Liver (tissue), 9 donors: ENCODE data around the gene CRAT. TPM values are rescaled to one million over a fixed set of nuclear protein-coding genes. Genes with fewer than 3 reads are reported as not detected.
A peak's percentile ranks its signal among the peaks of the same experiment; 100 is the strongest.

Source experiments
- DNase-seq: peaks from one replicate; pipeline ENCODE4 v3.0.0-alpha.2; 2017; ENCODE audit warnings: low spot score
- H3K27ac ChIP-seq, 2 donors: one replicate each; pipeline ENCODE4 v1.7.0; 2013; ENCODE audit warnings: inconsistent platforms in 2 of 2, low read length in 2 of 2, control low read depth in 1 of 2, low read depth in 1 of 2, mild to moderate bottlenecking in 1 of 2
- H3K27me3 ChIP-seq, 4 donors: one replicate each; pipeline versions ENCODE4 v1.6.1 to v1.7.0; 2013; ENCODE audit warnings: low read length in 3 of 4, inconsistent platforms in 1 of 4, mild to moderate bottlenecking in 1 of 4, moderate library complexity in 1 of 4; ENCODE audit not compliant: control insufficient read depth in 4 of 4, insufficient read depth in 4 of 4
- H3K36me3 ChIP-seq, 4 donors: one replicate each; pipeline versions ENCODE4 v1.6.1 to v1.7.0; 2013; ENCODE audit warnings: low read length in 3 of 4, mild to moderate bottlenecking in 3 of 4, low read depth in 1 of 4, moderate library complexity in 1 of 4; ENCODE audit not compliant: control insufficient read depth in 4 of 4, insufficient read depth in 3 of 4
- H3K4me1 ChIP-seq, 4 donors: one replicate each; pipeline versions ENCODE4 v1.6.1 to v1.7.0; 2013; ENCODE audit warnings: low read length in 3 of 4, mild to moderate bottlenecking in 3 of 4, moderate library complexity in 1 of 4; ENCODE audit not compliant: control insufficient read depth in 4 of 4, insufficient read depth in 4 of 4
- H3K4me3 ChIP-seq, 3 donors: one replicate each; pipeline versions ENCODE4 v1.6.1 to v1.7.0; 2013; ENCODE audit warnings: low read length in 3 of 3, control low read depth in 1 of 3, low read depth in 1 of 3, mild to moderate bottlenecking in 1 of 3
- H3K9ac ChIP-seq, 2 donors: one replicate each; pipeline ENCODE4 v1.7.0; 2013; ENCODE audit warnings: low read length in 2 of 2, mild to moderate bottlenecking in 2 of 2, moderate library complexity in 2 of 2, control low read depth in 1 of 2, low read depth in 1 of 2
- H3K9me3 ChIP-seq, 4 donors: one replicate each; pipeline versions ENCODE4 v1.6.1 to v1.7.0; 2013; ENCODE audit warnings: low read length in 3 of 4; ENCODE audit not compliant: control insufficient read depth in 4 of 4
- ATF3 ChIP-seq: IDR thresholded peaks from 2 replicates; pipeline ENCODE4 v1.6.1; 2016; ENCODE audit warnings: antibody characterized with exemption
- EGR1 ChIP-seq, 2 donors: IDR thresholded peaks; 2 replicates each; pipeline ENCODE4 v1.6.1; 2016 to 2018; ENCODE audit warnings: antibody characterized with exemption in 2 of 2, low read depth in 2 of 2
- FOXA1 ChIP-seq: IDR thresholded peaks from 2 replicates; pipeline ENCODE4 v1.6.1; 2016; ENCODE audit warnings: antibody characterized with exemption
- FOXA2 ChIP-seq: IDR thresholded peaks from 2 replicates; pipeline ENCODE4 v1.6.1; 2016; ENCODE audit warnings: antibody characterized with exemption
- GABPA ChIP-seq, 2 donors: IDR thresholded peaks in 1 of 2; conservative IDR thresholded peaks in 1 of 2; 2 replicates each; pipeline ENCODE4 v1.6.1; 2016; ENCODE audit warnings: antibody characterized with exemption in 2 of 2, mild to moderate bottlenecking in 1 of 2, moderate library complexity in 1 of 2
- HNF4A ChIP-seq, 2 donors: conservative IDR thresholded peaks; 2 replicates each; pipeline ENCODE4 v1.6.1; 2016; ENCODE audit warnings: antibody characterized with exemption in 2 of 2, mild to moderate bottlenecking in 2 of 2
- HNF4G ChIP-seq: IDR thresholded peaks from 2 replicates; pipeline ENCODE4 v1.6.1; 2016; ENCODE audit warnings: antibody characterized with exemption
- JUND ChIP-seq, 2 donors: IDR thresholded peaks; 2 replicates each; pipeline ENCODE4 v1.6.1; 2016; ENCODE audit warnings: antibody characterized with exemption in 2 of 2
- NR2F2 ChIP-seq: IDR thresholded peaks from 2 replicates; pipeline ENCODE4 v1.6.1; 2016; ENCODE audit warnings: antibody characterized with exemption
- REST ChIP-seq: IDR thresholded peaks from 2 replicates; pipeline ENCODE4 v1.6.1; 2016; ENCODE audit warnings: antibody characterized with exemption, mild to moderate bottlenecking
- RXRA ChIP-seq, 2 donors: IDR thresholded peaks; 2 replicates each; pipeline ENCODE4 v1.6.1; 2017 to 2018; ENCODE audit warnings: antibody characterized with exemption in 2 of 2, mild to moderate bottlenecking in 1 of 2
- SP1 ChIP-seq: IDR thresholded peaks from 2 replicates; pipeline ENCODE4 v1.6.1; 2018; ENCODE audit warnings: antibody characterized with exemption, mild to moderate bottlenecking
- TAF1 ChIP-seq: conservative IDR thresholded peaks from 2 replicates; pipeline ENCODE4 v1.6.1; 2016; ENCODE audit warnings: antibody characterized with exemption, mild to moderate bottlenecking
- YY1 ChIP-seq: IDR thresholded peaks from 2 replicates; pipeline ENCODE4 v1.6.1; 2016; ENCODE audit warnings: antibody characterized with exemption, mild to moderate bottlenecking
- WGBS: extraction: QIAGEN DNeasy Blood & Tissue Kit; methylation state at CpG from one replicate; pipeline ENCODE4 v1.1.7; 2013; 5-methylcytosine and 5-hydroxymethylcytosine counted together
- polyA plus RNA-seq, 2 donors: library from polyadenylated mRNA; stranded (reverse) in 1 of 2; unstranded in 1 of 2; fragments of 200-250 nt in 1 of 2; fragments of >200 nt in 1 of 2; fragmentation: Nextera tagmentation in 1 of 2; extraction: Ambion mirVana in 1 of 2; gene quantifications; one replicate each; pipeline versions ENCODE4 v1.2.1 to v1.2.3, GENCODE V29; 2013 to 2015
- total RNA-seq, 2 donors: library from RNA; depleted of rRNA; stranded (reverse); fragments of >200 nt; gene quantifications; one replicate each; pipeline ENCODE4 v1.2.3, GENCODE V29; 2014
- TF ChIP-seq, protein P1 (sequence below): fragments of 150-350 bp; IDR thresholded peaks from 2 replicates; pipeline ENCODE4 v1.5.1; 2017; ENCODE audit warnings: improper control_type of control experiment, low read depth, low read length; ENCODE audit not compliant: missing input control
- TF ChIP-seq, protein P2 (sequence below): IDR thresholded peaks from 2 replicates; pipeline ENCODE4 v1.6.1; 2016; ENCODE audit warnings: antibody characterized with exemption
- donor health status: healthy.
- donor health status: healthy.
- donor health status: healthy.
- donor health status: healthy.
- donor health status: healthy.

The CRAT gene
- total and polyA plus RNA-seq, 4 donors = 33.8 to 121 (median 89.1) TPM

- Histone ChIP-seq H3K27me3 (no peaks in the 10 kb centered on the region), H3K36me3 (peaks cover 0 to 5% (median 1%) of the 10 kb centered on the region in 4 donors), H3K9ac (peak overlapping the region; percentile 8 to 68), H3K4me1 (peaks cover 15 to 64% (median 47%) of the 10 kb centered on the region in 4 donors), H3K9me3 (no peaks in the 10 kb centered on the region), H3K4me3 (no peak overlapping the region), H3K27ac (peak overlapping the region; percentile 98)
- DNase-seq = no peak
- TF ChIP-seq HNF4G (no peak), ATF3 (no peak), RXRA (IDR thresholded peaks at IDR 0.05) (no peak), SP1 (no peak), HNF4A (conservative IDR thresholded peaks at IDR 0.05) (no peak), FOXA1 (no peak)
- 64% methylated on average over 9 of the region's 9 CpGs for WGBS
Measured at GRCh38 chr9:129138144-129138462, 27.5 kb upstream of the CRAT start.

- no peak for DNase-seq
- peak overlapping the region in 1 of 2 donors; percentile 68 for H3K9ac ChIP-seq
Measured at GRCh38 chr9:129137292-129138143, 26.9 kb upstream of the CRAT start.

DNA sequence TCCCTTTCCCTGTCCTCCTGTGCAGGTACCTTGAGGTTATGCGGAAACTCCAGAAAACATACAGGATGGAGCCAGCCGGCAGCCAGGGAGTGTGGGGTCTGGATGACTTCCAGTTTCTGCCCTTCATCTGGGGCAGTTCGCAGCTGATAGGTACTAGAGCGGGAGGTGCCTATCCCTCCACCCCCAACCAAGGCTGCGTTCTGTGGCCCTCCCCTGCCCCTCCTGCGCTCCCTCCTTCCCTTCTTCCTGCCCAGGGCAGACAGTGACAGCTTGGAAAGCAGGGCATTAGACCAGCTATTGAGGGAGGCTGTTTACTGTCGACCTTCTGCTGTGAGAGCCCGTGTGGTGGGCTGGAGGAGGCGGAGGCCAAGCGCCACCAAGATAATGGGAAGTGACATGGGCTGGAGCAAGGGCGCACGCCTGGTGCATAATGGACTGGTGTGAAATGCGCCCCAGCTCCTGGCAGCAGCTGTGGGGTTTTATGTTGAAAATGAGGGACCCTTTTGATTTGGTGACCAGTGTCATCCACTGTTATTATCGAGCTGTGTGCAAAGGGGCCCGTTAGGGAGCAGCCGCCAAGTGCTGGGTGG is 25.9 kb upstream of the CRAT start:
- DNase-seq = no peak
- peaks cover 11 to 53% (median 36%) of the 10 kb centered on the region in 4 donors for H3K4me1 ChIP-seq
- H3K36me3 ChIP-seq = peaks cover 0 to 5% (median 2%) of the 10 kb centered on the region in 4 donors
- WGBS = 84% methylated on average over 16 of the region's 16 CpGs
- H3K27me3 ChIP-seq = no peaks in the 10 kb centered on the region
- H3K9ac ChIP-seq = peak overlapping the region in 1 of 2 donors; percentile 18
- no peak overlapping the region for H3K4me3 ChIP-seq
- H3K9me3 ChIP-seq = no peaks in the 10 kb centered on the region
- peak overlapping the region; percentile 98 for H3K27ac ChIP-seq
- TF ChIP-seq GABPA (IDR thresholded peaks at IDR 0.05 in 1 of 2, conservative IDR thresholded peaks at IDR 0.05 in 1 of 2) (no peak), FOXA2 (no peak), NR2F2 (no peak), TAF1 (no peak), HNF4G (no peak), SP1 (no peak), RXRA (IDR thresholded peaks at IDR 0.05) (no peak), REST (no peak)
- TF ChIP-seq, protein P1, sequence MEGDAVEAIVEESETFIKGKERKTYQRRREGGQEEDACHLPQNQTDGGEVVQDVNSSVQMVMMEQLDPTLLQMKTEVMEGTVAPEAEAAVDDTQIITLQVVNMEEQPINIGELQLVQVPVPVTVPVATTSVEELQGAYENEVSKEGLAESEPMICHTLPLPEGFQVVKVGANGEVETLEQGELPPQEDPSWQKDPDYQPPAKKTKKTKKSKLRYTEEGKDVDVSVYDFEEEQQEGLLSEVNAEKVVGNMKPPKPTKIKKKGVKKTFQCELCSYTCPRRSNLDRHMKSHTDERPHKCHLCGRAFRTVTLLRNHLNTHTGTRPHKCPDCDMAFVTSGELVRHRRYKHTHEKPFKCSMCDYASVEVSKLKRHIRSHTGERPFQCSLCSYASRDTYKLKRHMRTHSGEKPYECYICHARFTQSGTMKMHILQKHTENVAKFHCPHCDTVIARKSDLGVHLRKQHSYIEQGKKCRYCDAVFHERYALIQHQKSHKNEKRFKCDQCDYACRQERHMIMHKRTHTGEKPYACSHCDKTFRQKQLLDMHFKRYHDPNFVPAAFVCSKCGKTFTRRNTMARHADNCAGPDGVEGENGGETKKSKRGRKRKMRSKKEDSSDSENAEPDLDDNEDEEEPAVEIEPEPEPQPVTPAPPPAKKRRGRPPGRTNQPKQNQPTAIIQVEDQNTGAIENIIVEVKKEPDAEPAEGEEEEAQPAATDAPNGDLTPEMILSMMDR = no peak

More at GRCh38 chr9:129137292-129138143, 26.9 kb upstream of the CRAT start:
- Histone ChIP-seq H3K4me3 (no peak overlapping the region), H3K9me3 (no peaks in the 10 kb centered on the region), H3K27ac (peak overlapping the region; percentile 98), H3K27me3 (no peaks in the 10 kb centered on the region), H3K36me3 (peaks cover 0 to 5% (median 1%) of the 10 kb centered on the region in 4 donors), H3K4me1 (peaks cover 13 to 58% (median 42%) of the 10 kb centered on the region in 4 donors)
- 84% methylated on average over 19 of the region's 19 CpGs for whole genome bisulfite sequencing
- no peak for TF ChIP-seq EGR1 (IDR thresholded peaks at IDR 0.05; ENCODE audit: low read depth in 2 of 2)
- no peak for TF ChIP-seq YY1
- no peak for TF ChIP-seq FOXA1
- TF ChIP-seq JUND (IDR thresholded peaks at IDR 0.05) = no peak
- TF ChIP-seq FOXA2 = no peak
- TF ChIP-seq TAF1 = no peak
- no peak for TF ChIP-seq HNF4A (conservative IDR thresholded peaks at IDR 0.05)
- TF ChIP-seq, protein P2, sequence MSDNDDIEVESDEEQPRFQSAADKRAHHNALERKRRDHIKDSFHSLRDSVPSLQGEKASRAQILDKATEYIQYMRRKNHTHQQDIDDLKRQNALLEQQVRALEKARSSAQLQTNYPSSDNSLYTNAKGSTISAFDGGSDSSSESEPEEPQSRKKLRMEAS = no peak
- no peak for TF ChIP-seq GABPA (IDR thresholded peaks at IDR 0.05 in 1 of 2, conservative IDR thresholded peaks at IDR 0.05 in 1 of 2)
- no peak for TF ChIP-seq RXRA (IDR thresholded peaks at IDR 0.05)
